IMR-90 (cell line): ENCODE results near the gene BTNL8.

Source experiments
- MAZ ChIP-seq: IDR thresholded peaks from 2 replicates; pipeline ENCODE4 v1.6.1; 2012; ENCODE audit warnings: low read depth, mild to moderate bottlenecking, low read length, improper control_type of control experiment, moderate library complexity, borderline replicate concordance
- POLR2A ChIP-seq: IDR thresholded peaks from 2 replicates; pipeline ENCODE4 v1.6.1; 2012; ENCODE audit warnings: mild to moderate bottlenecking, low read depth, low read length
- RCOR1 ChIP-seq: IDR thresholded peaks from 2 replicates; pipeline ENCODE4 v1.6.1; 2012; ENCODE audit warnings: mild to moderate bottlenecking, low read length, improper control_type of control experiment; ENCODE audit not compliant: insufficient replicate concordance
- TF ChIP-seq, protein P1 (sequence below): conservative IDR thresholded peaks from 2 replicates; pipeline ENCODE4 v1.5.1; 2012; ENCODE audit warnings: mild to moderate bottlenecking, low read depth, low read length, improper control_type of control experiment
- TF ChIP-seq, protein P2 (sequence below): fragments of 150-350 bp; IDR thresholded peaks from 2 replicates; pipeline ENCODE4 v1.6.1; 2017; ENCODE audit warnings: mild to moderate bottlenecking, antibody characterized with exemption, low read length, low read depth

DNA sequence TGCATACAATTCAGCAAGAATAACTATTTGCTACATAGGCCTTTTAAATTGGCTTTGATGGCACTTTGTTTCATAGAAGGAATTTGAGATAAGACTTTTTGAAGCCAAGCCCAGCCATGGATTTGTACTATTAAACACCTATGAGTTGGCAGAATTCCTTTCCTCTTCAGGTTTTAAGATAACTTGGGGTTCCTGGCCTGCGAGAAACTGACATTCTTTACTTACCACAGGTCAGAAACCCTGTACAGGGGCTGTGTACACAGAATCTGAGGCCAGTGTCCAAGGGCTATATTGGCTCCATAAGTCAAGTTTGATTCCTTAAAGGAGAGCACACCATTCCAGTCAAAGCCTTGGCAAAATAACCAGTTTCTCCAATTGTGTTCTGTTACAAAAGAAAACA lies 78.9 kb downstream of the BTNL8 start:
- TF ChIP-seq, protein P1, sequence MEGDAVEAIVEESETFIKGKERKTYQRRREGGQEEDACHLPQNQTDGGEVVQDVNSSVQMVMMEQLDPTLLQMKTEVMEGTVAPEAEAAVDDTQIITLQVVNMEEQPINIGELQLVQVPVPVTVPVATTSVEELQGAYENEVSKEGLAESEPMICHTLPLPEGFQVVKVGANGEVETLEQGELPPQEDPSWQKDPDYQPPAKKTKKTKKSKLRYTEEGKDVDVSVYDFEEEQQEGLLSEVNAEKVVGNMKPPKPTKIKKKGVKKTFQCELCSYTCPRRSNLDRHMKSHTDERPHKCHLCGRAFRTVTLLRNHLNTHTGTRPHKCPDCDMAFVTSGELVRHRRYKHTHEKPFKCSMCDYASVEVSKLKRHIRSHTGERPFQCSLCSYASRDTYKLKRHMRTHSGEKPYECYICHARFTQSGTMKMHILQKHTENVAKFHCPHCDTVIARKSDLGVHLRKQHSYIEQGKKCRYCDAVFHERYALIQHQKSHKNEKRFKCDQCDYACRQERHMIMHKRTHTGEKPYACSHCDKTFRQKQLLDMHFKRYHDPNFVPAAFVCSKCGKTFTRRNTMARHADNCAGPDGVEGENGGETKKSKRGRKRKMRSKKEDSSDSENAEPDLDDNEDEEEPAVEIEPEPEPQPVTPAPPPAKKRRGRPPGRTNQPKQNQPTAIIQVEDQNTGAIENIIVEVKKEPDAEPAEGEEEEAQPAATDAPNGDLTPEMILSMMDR: no peak
- no peak for TF ChIP-seq RCOR1
- TF ChIP-seq POLR2A: no peak
- TF ChIP-seq, protein P2, sequence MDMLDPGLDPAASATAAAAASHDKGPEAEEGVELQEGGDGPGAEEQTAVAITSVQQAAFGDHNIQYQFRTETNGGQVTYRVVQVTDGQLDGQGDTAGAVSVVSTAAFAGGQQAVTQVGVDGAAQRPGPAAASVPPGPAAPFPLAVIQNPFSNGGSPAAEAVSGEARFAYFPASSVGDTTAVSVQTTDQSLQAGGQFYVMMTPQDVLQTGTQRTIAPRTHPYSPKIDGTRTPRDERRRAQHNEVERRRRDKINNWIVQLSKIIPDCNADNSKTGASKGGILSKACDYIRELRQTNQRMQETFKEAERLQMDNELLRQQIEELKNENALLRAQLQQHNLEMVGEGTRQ: no peak
- no peak for TF ChIP-seq MAZ
